Measurements from ENCODE around the gene EIF2D.

- TF ChIP-seq EZH2 (IDR thresholded peaks at IDR 0.05; ENCODE audit: borderline replicate concordance, low read depth, low read length, severe bottlenecking) (no peak), CTCF (IDR thresholded peaks at IDR 0.05; ENCODE audit: borderline replicate concordance, extremely low read depth, low read length, poor library complexity, severe bottlenecking) (no peak)
Observed at GRCh38 chr1:206551986-206552326, 60.3 kb downstream of the EIF2D start.

All from DND-41 (cell line).